GM18861 (cell line): ENCODE results near the gene CDH19.

Experiments
- ATAC-seq: cut with Tn5 transposase; IDR thresholded peaks from one replicate; pipeline ENCODE4 v1.9.1; 2021; ENCODE audit not compliant: unreplicated experiment

The CDH19 gene

DNA sequence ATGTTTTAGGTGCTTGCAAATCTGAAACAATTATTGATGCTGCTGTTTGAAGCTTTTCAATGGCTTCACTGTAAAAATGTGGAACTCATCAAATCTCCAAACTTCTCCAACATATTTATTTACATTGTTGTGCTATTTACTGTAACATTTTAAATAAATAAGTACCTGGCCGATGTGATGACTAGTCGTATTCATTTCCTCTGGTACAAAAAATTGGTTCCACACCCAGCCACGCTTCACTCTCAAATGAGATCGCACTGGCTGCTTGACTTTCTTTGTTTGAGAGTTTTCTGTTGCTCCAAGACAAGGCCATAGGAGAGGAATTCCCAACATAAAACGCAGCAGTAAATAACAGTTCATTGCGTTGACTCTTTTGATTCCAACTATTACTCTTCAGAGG, 32.0 kb downstream of the CDH19 start:
- no peak for ATAC-seq

GRCh38 chr18:66566616-66567015, 37.3 kb downstream of the CDH19 start:
- no peak for ATAC-seq

GRCh38 chr18:66564236-66564635, 39.7 kb downstream of the CDH19 start:
- no peak for ATAC-seq

- no peak for ATAC-seq
Observed at GRCh38 chr18:66562279-66562678, 41.6 kb downstream of the CDH19 start.

DNA sequence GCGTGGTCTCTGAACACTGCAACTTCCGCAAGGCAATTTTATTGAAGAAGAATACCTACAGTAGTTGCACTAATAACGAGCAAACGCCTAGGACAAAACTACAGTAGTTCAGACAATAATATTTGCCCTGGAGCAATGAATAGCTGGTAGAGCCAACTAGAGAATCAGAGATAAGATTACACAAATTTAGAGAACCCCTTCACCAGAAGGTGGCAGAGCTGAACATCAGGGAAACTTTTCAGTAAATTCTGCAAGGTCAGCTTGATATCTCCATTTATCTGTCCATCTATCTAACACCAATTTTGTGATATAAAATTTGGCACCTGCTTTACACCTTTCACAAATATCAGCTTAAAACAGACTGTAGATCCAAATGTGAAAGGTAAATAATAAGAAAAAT, 43.8 kb downstream of the CDH19 start:
- no peak for ATAC-seq

GRCh38 chr18:66558773-66559172, 45.1 kb downstream of the CDH19 start:
- no peak for ATAC-seq

DNA sequence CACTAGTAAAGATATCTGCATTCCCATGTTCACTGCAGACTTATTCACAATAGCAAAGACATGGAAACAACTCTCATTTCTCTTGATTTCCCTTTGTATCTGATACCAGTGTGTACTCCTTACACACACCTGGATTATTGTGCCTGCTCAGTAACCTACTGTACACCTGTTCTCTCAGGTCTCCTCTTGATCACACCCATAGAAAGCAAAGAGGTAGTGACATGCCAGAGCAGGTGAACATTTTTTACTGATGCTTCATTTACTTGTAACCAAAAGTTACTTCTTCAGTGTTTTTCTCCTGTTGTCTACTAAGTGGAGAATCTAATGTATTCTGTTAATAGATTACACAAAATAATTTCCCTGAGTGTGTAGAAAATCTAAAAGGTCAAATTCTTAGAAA, 46.8 kb downstream of the CDH19 start:
- ATAC-seq = no peak

DNA sequence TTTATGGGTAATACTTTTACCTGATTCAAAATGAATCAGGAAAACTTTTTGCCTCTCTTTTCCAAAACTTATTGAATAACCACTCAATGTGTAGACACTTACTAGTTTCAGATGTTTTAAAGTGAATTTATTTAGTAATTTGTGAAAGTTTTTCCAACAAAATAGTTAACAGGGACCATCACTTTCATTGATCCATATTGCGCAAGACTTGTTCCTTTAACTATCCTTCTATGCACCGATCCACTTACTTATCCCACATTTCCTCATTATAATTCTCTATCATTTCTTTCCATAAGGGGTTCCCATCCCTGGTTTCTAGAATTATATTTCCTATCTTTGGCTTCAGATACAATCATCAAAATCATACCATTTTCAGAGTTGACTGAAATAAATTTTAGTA, 48.3 kb downstream of the CDH19 start:
- ATAC-seq = no peak

GRCh38 chr18:66553824-66554223, 50.1 kb downstream of the CDH19 start:
- ATAC-seq = no peak

- ATAC-seq = no peak
Observed at GRCh38 chr18:66550366-66550765, 53.5 kb downstream of the CDH19 start.

GRCh38 chr18:66548747-66549146, 55.1 kb downstream of the CDH19 start:
- ATAC-seq = no peak

- ATAC-seq = no peak
Observed at GRCh38 chr18:66534110-66534509, 69.8 kb downstream of the CDH19 start.

- no peak for ATAC-seq
Observed at GRCh38 chr18:66533693-66534092, 70.2 kb downstream of the CDH19 start.

GRCh38 chr18:66523219-66523991, 80.5 kb downstream of the CDH19 start:
- no peak for ATAC-seq

DNA sequence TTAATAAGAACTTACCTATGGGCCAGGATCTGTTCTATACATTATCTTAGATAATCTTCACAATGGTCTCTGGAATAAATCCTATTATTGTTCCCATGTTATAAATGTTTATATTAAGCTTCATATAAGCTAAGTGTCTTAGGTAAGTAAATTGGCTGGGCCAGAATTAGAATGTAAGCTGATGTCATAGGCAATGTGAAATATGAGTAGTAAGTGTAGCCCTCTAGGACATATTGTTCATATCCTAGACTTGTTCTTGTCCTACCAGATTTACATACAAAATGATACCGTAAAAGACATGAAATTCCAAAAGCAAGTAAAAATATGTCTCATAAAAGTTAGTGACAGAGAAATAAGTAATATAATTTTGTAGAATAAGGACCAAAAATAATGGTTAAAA, 89.9 kb downstream of the CDH19 start:
- ATAC-seq = no peak

- no peak for ATAC-seq
Observed at GRCh38 chr18:66511792-66512191, 92.1 kb downstream of the CDH19 start.

GRCh38 chr18:66511289-66511688, 92.6 kb downstream of the CDH19 start:
- no peak for ATAC-seq

GRCh38 chr18:66510357-66511045, 93.4 kb downstream of the CDH19 start:
- ATAC-seq = no peak

DNA sequence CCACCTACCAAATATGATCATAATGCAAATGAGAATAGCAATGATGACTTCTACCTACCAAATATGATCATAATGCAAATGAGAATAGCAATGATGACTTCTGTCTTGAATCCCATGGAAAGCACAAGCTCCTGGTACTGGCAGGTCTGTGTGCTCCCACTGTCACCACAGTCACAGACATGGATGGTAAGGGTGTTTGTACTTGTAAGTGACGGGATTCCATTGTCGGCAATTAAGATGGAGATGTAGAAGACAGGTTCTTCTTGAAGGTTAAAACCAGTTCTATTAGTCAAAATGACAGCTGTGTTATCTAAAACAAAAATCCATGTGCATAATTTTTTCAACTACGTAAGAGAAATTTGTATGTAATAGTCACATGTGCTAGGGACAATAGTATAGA, 95.0 kb downstream of the CDH19 start:
- no peak for ATAC-seq

DNA sequence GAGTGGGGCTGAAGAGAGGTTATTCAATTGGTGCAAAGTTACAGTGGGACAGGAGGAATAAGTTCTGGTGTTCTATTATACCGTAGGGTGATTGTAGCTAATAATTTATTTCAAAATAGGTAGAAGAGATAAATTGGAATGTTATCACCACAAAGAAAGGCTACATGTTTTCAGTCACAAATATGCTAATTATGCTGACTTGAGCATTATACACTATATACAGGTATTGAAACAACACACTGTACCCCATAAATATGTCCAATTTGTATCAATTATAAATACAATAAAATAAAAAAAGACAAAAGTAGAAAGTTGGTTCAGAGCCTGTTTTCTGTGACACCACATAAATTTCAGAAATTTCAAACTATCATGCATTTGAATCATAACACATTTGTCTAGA, 97.7 kb downstream of the CDH19 start:
- no peak for ATAC-seq

- no peak for ATAC-seq
Observed at GRCh38 chr18:66497351-66497750, 106.5 kb downstream of the CDH19 start.

DNA sequence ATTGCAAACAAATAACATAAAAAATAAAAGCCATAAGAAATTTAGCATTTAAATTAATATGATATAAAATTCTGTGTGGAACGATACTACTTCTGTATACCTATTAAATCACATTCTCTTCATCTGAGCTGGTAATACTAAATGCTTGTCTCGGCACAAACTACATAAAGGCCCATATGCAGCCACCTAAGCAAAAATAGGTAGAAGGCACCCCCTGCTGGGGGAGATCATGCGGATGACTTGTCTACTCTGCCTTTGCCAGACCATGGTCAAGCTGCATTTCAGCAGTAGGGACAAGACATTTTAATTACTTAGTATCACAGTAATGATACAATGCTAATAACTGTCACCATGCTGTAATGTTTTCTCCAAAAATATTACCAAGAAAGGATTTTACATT, 108.0 kb downstream of the CDH19 start:
- ATAC-seq = no peak

GRCh38 chr18:66473882-66474281, 130.0 kb downstream of the CDH19 start:
- no peak for ATAC-seq
